Measurements from ENCODE around the gene NOTCH3. TPM values are rescaled to one million over a fixed set of nuclear protein-coding genes. Genes with fewer than 3 reads are reported as not detected.

The NOTCH3 gene
- total RNA-seq, 1 experiment from 2014 or later = 60.6 TPM

DNA sequence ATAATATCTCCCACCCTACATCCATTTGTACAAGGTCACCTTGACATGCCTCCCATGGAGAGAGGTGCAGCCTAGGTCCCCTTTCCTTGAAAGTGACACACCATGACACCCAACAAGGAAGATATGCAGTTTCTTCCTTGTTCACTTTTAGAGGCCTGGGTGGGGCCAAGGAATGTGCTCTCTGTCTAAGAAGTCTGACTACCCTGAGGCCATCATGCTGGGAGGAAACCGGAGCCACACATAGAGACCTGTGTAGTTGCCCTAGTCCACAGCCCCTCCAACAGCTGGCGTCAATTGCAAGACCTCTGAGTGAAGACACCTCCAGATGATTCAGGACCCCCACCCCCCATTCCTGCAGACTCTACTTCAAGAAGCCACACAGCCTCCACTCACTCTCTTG, 82.5 kb downstream of the NOTCH3 start:
- H3K4me3 Mint-ChIP-seq (ENCODE audit: unreplicated experiment) = no peak overlapping the region
- ChIA-PET CTCF (no interaction called here), POLR2A (no interaction called here)
- BruUV-seq (replicated peaks) = no TSS peak
- H3K9me3 ChIP-seq = no peaks in the 10 kb centered on the region
- H3K27ac Mint-ChIP-seq (ENCODE audit: unreplicated experiment) = no peak overlapping the region
- no peaks in the 10 kb centered on the region for H3K27me3 Mint-ChIP-seq (ENCODE audit: insufficient read depth, unreplicated experiment)
- H3K4me1 Mint-ChIP-seq (ENCODE audit: low read depth, unreplicated experiment) = peaks cover 6% of the 10 kb centered on the region
- H3K27me3 ChIP-seq (replicated peaks; ENCODE audit: control insufficient read depth, insufficient read depth, low read length) = no peaks in the 10 kb centered on the region
- H3K4me1 ChIP-seq = 0 out of 2 replicates have a peak, but pooled peaks cover 6% of the 10 kb centered on the region
- H3K36me3 Mint-ChIP-seq (ENCODE audit: insufficient read depth, unreplicated experiment) = peaks cover 65% of the 10 kb centered on the region
- intact Hi-C loops (cut with micrococcal nuclease; ENCODE audit: unreplicated experiment) = no loop called here
- DNase-seq = no peak
- no peaks in the 10 kb centered on the region for H3K9me3 Mint-ChIP-seq (ENCODE audit: unreplicated experiment)
- peaks cover 5% of the 10 kb centered on the region for H3K36me3 ChIP-seq (ENCODE audit: control insufficient read depth, insufficient read depth, low read length)
- H3K4me3 ChIP-seq (ENCODE audit: low read depth, low read length) = no peak overlapping the region
- TF ChIP-seq CTCF (IDR thresholded peaks at IDR 0.05; ENCODE audit: insufficient read depth in 1 of 2, low read depth in 1 of 2, low read length in 1 of 2, severe bottlenecking in 1 of 2, unreplicated experiment in 1 of 2) = no peak

- Histone ChIP-seq H3K4me3 (ENCODE audit: low read depth, low read length) (no peak overlapping the region), H3K36me3 (ENCODE audit: control insufficient read depth, insufficient read depth, low read length) (peaks cover 5% of the 10 kb centered on the region), H3K4me1 (0 out of 2 replicates have a peak, but pooled peaks cover 6% of the 10 kb centered on the region), H3K27me3 (replicated peaks; ENCODE audit: control insufficient read depth, insufficient read depth, low read length) (no peaks in the 10 kb centered on the region), H3K9me3 (no peaks in the 10 kb centered on the region)
- no peak overlapping the region for H3K4me3 Mint-ChIP-seq (ENCODE audit: unreplicated experiment)
- no TSS peak for BruUV-seq (replicated peaks)
- H3K9me3 Mint-ChIP-seq (ENCODE audit: unreplicated experiment) = no peaks in the 10 kb centered on the region
- no peak overlapping the region for H3K27ac Mint-ChIP-seq (ENCODE audit: unreplicated experiment)
- intact Hi-C loops (cut with micrococcal nuclease; ENCODE audit: unreplicated experiment) = no loop called here
- H3K4me1 Mint-ChIP-seq (ENCODE audit: low read depth, unreplicated experiment) = peaks cover 6% of the 10 kb centered on the region
- ChIA-PET POLR2A (no interaction called here), CTCF (no interaction called here)
- peaks cover 73% of the 10 kb centered on the region for H3K36me3 Mint-ChIP-seq (ENCODE audit: insufficient read depth, unreplicated experiment)
- H3K27me3 Mint-ChIP-seq (ENCODE audit: insufficient read depth, unreplicated experiment) = no peaks in the 10 kb centered on the region
- DNase-seq = no peak
- TF ChIP-seq CTCF (IDR thresholded peaks at IDR 0.05; ENCODE audit: insufficient read depth in 1 of 2, low read depth in 1 of 2, low read length in 1 of 2, severe bottlenecking in 1 of 2, unreplicated experiment in 1 of 2) = no peak
These were observed 83.9 kb downstream of the NOTCH3 start for GRCh38 chr19:15116856-15117255.

DNA sequence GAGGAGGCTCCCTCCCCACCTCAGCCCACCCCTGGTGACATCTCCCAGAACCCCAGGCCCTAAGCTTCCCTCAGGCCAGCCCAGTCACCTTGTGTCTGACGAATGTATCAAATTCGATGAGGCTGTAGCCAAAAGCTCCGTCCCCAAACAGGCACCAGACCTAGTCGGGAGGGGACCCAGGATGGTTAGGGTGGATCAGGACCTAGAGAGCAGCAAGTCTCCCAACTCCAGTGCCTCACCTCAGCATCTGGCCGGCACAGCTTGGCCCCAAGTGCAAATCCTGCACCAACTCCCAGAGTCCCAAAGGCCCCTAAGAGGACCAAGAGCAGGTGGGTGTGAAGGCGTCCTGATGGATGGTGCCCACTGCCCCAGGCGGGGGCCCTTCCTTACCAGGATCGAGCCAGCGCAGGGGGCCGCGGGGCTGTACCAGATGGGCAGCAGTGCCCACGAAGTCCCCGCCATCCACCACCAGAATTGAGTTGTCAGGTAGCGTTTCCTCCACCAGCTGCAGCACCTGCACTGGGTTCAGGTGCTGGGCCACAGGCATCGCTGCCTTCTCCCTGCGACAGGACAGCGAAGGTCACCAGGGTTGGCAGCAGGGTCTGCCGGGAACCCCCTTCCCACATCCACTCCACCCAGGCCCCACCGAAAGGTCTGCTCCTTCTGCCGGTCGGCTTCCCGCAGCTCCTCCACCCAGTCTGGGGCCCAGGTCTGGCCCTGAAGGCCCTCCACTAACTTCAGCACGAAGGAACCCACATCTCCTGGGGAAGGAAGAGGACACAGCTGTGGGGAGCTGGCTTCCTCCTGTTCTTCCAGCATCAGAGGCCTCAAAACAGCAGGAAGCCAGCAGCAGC, 84.8 kb downstream of the NOTCH3 start:
- no peaks in the 10 kb centered on the region for H3K27me3 Mint-ChIP-seq (ENCODE audit: insufficient read depth, unreplicated experiment)
- peaks cover 5% of the 10 kb centered on the region for H3K36me3 ChIP-seq (ENCODE audit: control insufficient read depth, insufficient read depth, low read length)
- ChIA-PET CTCF (no interaction called here), POLR2A (no interaction called here)
- peaks cover 65% of the 10 kb centered on the region for H3K36me3 Mint-ChIP-seq (ENCODE audit: insufficient read depth, unreplicated experiment)
- H3K4me3 ChIP-seq (ENCODE audit: low read depth, low read length) = no peak overlapping the region
- peaks cover under 1% of the 10 kb centered on the region for H3K4me1 Mint-ChIP-seq (ENCODE audit: low read depth, unreplicated experiment)
- no peak overlapping the region for H3K27ac Mint-ChIP-seq (ENCODE audit: unreplicated experiment)
- no peak for DNase-seq
- BruUV-seq (replicated peaks) = no TSS peak
- H3K4me3 Mint-ChIP-seq (ENCODE audit: unreplicated experiment) = no peak overlapping the region
- no peaks in the 10 kb centered on the region for H3K9me3 Mint-ChIP-seq (ENCODE audit: unreplicated experiment)
- no peak for TF ChIP-seq CTCF (IDR thresholded peaks at IDR 0.05; ENCODE audit: insufficient read depth in 1 of 2, low read depth in 1 of 2, low read length in 1 of 2, severe bottlenecking in 1 of 2, unreplicated experiment in 1 of 2)
- no peaks in the 10 kb centered on the region for H3K9me3 ChIP-seq
- no peaks in the 10 kb centered on the region for H3K27me3 ChIP-seq (replicated peaks; ENCODE audit: control insufficient read depth, insufficient read depth, low read length)
- H3K4me1 ChIP-seq = 0 out of 2 replicates have a peak, but pooled peaks cover 3% of the 10 kb centered on the region
- intact Hi-C loops (cut with micrococcal nuclease; ENCODE audit: unreplicated experiment) = no loop called here
